ENCODE measurements around the gene C19orf12.
A peak's percentile ranks its signal among the peaks of the same experiment; 100 is the strongest.

The C19orf12 gene

GRCh38 chr19:29714953-29715700 is at the start of gene C19orf12:
TSS of gene C19orf12 (minus strand) at chr19:29715261. CDS start at chr19:29708413, 6,848 bp downstream.
- DNase-seq, result peak; percentile 46

- DNase-seq, result no peak
These were observed 49.3 kb upstream of the C19orf12 start for GRCh38 chr19:29764361-29764760.

- no peak for DNase-seq
These were observed 48.1 kb upstream of the C19orf12 start for GRCh38 chr19:29763196-29763595.

GRCh38 chr19:29761575-29762232 is 46.6 kb upstream of the C19orf12 start:
- DNase-seq, result no peak

- DNase-seq, result no peak
These were observed 45.9 kb upstream of the C19orf12 start for GRCh38 chr19:29760752-29761502.

GRCh38 chr19:29759359-29759758 is 44.3 kb upstream of the C19orf12 start:
- no peak for DNase-seq

- DNase-seq, result no peak
These were observed 43.8 kb upstream of the C19orf12 start for GRCh38 chr19:29758863-29759262.

GRCh38 chr19:29757551-29757950 is 42.5 kb upstream of the C19orf12 start:
- DNase-seq, result no peak

- no peak for DNase-seq
These were observed 38.9 kb upstream of the C19orf12 start for GRCh38 chr19:29753934-29754305.

GRCh38 chr19:29753190-29753933 is 38.3 kb upstream of the C19orf12 start:
- DNase-seq, result no peak

GRCh38 chr19:29752450-29753025 is 37.5 kb upstream of the C19orf12 start:
- no peak for DNase-seq

- no peak for DNase-seq
These were observed 36.9 kb upstream of the C19orf12 start for GRCh38 chr19:29751932-29752331.

- DNase-seq, result no peak
These were observed 34.9 kb upstream of the C19orf12 start for GRCh38 chr19:29750001-29750400.

GRCh38 chr19:29748996-29749849 is 34.2 kb upstream of the C19orf12 start:
- no peak for DNase-seq

- DNase-seq, result no peak
These were observed 30.2 kb upstream of the C19orf12 start for GRCh38 chr19:29745253-29745652.

GRCh38 chr19:29743681-29744080 is 28.6 kb upstream of the C19orf12 start:
- no peak for DNase-seq

- DNase-seq, result no peak
These were observed 26.7 kb upstream of the C19orf12 start for GRCh38 chr19:29741776-29742175.

- no peak for DNase-seq
These were observed 26.2 kb upstream of the C19orf12 start for GRCh38 chr19:29741226-29741625.

- DNase-seq, result no peak
These were observed 22.5 kb upstream of the C19orf12 start for GRCh38 chr19:29737461-29738000.

- no peak for DNase-seq
These were observed 20.8 kb upstream of the C19orf12 start for GRCh38 chr19:29735829-29736228.

GRCh38 chr19:29731331-29731850 is 16.3 kb upstream of the C19orf12 start:
- DNase-seq, result no peak

Measured in NCI-H1694 treated with DMSO at 0.1 percent for 48 hours (cell line).